D341Med (cell line): ENCODE data around the gene UGT3A1.
A peak's percentile ranks its signal among the peaks of the same experiment; 100 is the strongest.
"Not testable (repeated sequence)": the region's sequence is repeated elsewhere in the genome, so short reads cannot be mapped to it uniquely, and the experiment has no call there.

Experiments
- DNase-seq: peaks from one replicate; pipeline ENCODE4 v3.0.0; 2012; ENCODE audit warnings: low spot score

Gene UGT3A1, protein sequence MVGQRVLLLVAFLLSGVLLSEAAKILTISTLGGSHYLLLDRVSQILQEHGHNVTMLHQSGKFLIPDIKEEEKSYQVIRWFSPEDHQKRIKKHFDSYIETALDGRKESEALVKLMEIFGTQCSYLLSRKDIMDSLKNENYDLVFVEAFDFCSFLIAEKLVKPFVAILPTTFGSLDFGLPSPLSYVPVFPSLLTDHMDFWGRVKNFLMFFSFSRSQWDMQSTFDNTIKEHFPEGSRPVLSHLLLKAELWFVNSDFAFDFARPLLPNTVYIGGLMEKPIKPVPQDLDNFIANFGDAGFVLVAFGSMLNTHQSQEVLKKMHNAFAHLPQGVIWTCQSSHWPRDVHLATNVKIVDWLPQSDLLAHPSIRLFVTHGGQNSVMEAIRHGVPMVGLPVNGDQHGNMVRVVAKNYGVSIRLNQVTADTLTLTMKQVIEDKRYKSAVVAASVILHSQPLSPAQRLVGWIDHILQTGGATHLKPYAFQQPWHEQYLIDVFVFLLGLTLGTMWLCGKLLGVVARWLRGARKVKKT

GRCh38 chr5:35990941-35991611, at the start of gene UGT3A1:
UGT3A1 (minus strand) TSS chr5:35991390; CDS start chr5:35991240, 150 bp downstream.
- peak; percentile 24 for DNase-seq

- DNase-seq = no peak
Observed at GRCh38 chr5:36035696-36036095, 44.5 kb upstream of the UGT3A1 start.

DNA sequence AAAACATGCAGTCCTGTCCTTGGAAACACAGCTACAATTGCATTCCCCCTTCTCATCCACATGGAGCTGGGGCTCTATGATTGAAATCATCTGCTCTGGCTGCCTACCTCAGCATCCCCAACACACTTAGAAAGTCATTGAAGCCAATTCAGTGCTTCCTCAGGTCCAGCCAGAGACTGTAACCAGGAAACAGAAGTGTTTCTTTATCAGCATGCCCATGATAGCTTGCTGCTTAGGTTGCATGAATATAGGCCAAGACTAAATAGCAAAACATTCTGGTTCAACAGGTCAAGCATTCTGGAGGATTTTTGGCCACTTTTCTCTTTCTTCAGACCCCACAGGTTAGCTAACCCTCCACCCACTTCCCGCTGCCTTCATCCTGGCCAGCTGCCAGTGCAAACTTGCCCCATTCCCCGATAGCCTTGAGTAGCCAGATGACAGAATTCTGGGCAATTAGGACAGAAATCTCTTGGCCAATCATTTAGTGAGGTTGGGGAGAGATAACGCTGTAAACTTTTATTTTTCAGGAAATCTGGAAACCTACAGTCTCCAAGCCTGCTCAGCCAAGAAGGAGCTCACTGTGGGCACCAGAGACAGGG, 43.4 kb upstream of the UGT3A1 start:
- not testable (repeated sequence) for DNase-seq

DNA sequence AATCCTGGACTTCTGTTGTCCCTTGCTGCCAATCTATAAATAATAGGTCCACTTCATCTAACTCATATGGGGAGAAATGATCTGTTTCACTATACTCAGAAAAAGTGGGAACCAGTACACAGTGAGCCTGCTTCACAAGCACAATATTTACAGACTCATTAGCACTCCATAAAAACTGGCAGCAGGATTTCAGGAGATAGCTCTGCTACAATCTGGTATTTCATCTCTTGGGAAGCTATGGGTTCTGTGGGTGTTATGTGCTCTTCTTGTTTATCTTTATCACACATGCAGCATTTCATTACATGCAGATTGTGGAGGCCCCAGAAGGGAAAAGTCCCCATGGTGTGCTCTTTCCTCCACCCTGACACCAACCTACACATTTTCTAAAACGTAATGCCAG, 42.3 kb upstream of the UGT3A1 start:
- DNase-seq = no peak

- no peak for DNase-seq
Observed at GRCh38 chr5:36033047-36033446, 41.9 kb upstream of the UGT3A1 start.

- no peak for DNase-seq
Observed at GRCh38 chr5:36031223-36031622, 40.0 kb upstream of the UGT3A1 start.

- no peak for DNase-seq
Observed at GRCh38 chr5:36029914-36030313, 38.7 kb upstream of the UGT3A1 start.

DNA sequence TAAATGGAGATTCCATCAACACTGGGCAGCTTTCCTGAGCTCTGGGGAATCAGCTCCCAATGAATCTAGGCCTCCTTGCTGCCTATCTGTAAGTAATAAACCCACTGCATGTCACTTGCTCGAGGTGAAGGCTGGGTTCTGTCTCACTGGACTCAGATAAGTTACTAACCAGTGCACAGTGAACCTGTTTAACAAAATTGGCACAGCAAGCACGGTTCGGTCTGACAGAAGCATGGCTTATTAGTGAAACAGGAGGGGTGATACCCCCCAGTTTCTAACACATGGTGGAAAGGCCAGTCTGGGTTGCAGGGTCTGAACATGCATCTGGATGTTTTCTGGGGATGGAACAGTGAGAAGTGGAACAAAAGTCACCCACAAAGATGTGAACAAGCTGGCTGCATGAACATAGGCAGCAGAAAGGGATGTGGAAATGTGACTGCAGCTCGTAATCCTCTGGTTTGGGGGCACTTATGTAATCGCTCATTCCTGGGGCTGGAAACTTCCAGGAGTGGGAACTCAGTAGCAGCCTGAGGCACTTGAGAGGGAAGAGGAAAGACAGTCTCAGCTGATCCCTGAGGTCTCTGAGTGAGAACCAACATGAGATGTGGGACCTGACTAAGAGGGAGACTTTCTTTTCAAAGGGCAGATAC, 37.8 kb upstream of the UGT3A1 start:
- no peak for DNase-seq

DNA sequence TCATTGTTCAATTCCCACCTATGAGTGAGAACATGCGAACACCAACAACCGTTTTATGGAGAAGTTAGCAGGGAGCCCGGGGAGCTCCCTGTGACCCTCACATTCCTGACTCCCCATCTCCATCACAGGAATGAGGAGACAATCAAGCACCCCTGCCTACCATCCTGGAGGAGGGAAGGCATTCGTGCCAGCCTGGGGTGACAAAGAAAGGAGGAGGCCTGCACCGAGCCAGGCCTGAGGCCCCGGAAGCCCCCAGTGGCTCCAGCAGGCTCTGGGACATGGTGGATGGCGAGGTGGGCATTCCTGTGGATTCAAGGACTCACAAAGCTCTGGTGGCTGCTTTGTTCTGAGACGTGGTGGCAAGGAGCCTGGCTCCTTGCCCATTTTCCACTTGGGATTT, 36.5 kb upstream of the UGT3A1 start:
- no peak for DNase-seq

- DNase-seq = no peak
Observed at GRCh38 chr5:36026706-36027465, 35.7 kb upstream of the UGT3A1 start.

DNA sequence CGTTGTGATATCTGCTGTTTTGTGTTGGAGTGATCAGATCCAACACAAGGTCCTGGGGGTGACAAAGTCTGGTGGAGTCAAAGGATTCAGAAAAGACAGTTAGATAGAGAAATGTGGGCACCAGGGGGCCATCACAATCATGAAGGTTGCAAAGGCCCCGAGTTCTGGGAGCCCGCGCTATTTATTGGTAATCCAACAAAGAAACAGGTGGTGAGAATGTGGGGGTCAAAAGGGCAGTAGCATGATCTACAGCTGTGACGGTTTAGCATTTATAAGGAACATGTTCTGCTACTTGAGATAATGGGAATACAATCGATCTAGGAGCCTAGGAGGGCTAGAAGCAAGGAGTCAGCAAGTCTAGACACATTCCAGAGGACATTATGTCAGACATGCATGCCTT, 31.1 kb upstream of the UGT3A1 start:
- not testable (repeated sequence) for DNase-seq

- not testable (repeated sequence) for DNase-seq
Observed at GRCh38 chr5:36019584-36019983, 28.4 kb upstream of the UGT3A1 start.

GRCh38 chr5:36017622-36018021, 26.4 kb upstream of the UGT3A1 start:
- no peak for DNase-seq

DNA sequence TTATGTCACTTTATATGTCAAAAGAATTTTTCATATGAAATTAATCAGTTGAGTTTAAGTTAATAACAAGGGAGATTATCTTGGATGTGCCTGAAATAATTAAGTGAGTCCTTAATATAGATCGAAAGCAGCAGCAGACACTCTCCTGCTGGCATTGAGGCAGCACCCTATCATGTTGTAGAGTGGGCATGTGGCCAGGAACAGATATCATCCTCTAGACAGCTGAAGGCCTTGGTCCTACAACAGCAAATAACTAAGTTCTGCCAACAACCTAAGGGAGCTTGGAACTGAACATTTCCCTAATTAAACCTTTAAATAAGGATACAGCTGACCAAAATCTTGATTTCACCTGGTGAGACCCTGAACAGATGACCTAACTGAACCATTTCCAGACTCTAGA, 25.8 kb upstream of the UGT3A1 start:
- no peak for DNase-seq

GRCh38 chr5:36013182-36013581, 22.0 kb upstream of the UGT3A1 start:
- DNase-seq = no peak

- DNase-seq = no peak
Observed at GRCh38 chr5:36009698-36010097, 18.5 kb upstream of the UGT3A1 start.

DNA sequence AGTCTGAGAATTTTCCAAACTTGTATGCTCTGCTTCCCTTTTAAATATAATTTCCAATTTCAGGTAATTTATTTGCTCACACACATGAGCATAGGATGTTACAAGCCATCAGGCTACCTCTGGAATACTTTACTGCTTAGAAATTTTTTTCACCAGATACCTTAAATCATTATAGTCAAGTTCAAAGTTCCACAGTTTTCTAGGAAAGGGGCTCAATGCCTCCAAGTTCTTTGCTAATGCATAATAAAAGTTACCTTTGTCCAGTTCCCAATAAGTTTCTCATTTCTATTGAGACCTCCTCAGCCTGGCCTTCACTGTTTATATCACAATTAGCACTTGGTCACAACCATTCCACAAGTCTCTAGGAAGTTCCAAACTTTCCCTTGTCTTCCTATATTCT, 16.2 kb upstream of the UGT3A1 start:
- no peak for DNase-seq

DNA sequence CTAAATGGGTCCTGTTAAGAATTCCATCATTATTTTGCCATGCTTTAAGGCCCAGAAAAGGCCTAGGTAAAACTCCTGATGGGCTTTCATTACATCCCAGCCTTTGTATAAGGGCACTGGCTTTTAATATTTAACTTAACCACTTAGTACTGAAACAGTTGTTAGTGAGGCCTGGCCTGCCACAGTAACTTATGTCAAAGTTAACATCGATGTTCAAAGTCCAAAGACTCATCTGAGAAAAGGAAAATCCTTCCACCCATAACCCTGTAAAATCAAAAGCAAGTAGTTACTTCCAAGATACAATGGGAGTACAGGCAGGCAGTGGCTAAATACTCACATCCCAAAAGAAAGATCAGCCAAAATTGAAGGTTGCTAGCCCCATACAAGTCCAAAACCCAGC, 15.0 kb upstream of the UGT3A1 start:
- no peak for DNase-seq

DNA sequence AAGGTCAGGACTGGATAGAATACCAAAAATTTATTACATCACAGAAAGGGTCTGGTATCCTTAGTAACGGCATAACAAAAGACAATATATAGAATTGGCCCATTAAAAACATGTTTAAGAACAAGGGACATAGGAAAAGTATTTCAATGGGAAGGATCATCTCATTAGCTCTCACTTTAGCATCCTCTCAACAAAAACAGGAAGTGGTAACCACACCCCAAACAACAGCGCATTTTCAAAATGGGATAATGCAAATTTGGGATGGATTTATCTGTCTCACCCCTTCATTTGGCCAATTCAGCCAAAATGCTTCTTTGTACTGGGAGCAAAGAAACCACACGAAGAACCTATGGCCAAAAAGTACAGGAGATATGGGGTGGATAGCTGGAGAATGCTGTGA, 9.8 kb upstream of the UGT3A1 start:
- DNase-seq = no peak

DNA sequence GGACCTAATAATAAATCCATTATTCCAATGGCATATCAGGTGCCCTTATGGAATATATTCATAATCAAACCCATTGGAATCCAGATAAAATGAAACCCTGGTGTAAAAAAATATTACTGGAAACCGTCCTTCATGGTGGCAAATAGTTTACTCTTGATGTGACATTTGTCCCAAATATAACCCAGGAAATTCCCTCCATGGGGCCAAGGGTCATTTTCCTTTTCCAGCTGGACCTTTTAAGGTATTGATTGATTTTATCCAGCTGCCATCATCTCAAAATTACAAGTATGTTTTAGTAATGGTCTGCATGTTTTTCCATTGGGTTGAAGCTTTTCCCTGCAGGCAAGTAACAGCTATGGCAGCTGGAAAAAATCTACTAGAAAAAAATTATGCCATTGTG, 8.4 kb upstream of the UGT3A1 start:
- DNase-seq = no peak

GRCh38 chr5:35996076-35996475, 4.9 kb upstream of the UGT3A1 start:
- DNase-seq = no peak

GRCh38 chr5:35990520-35990919, 670 bp downstream of the UGT3A1 start:
- DNase-seq = no peak
